D721Med (cell line): ENCODE measurements around the gene TBCA.

Experiments used
- DNase-seq: peaks from one replicate; pipeline ENCODE4 v3.0.0; 2011; ENCODE audit warnings: low spot score; ENCODE audit not compliant: insufficient read length
- FAIRE-seq: peaks from 2 replicates; lab custom pipeline; 2011; peaks lifted over from hg19 to GRCh38; lab: Jason Lieb, UNC
- TF ChIP-seq, protein P1 (sequence below): IDR thresholded peaks from 2 replicates; pipeline ENCODE4 v1.5.1; 2012; ENCODE audit warnings: mild to moderate bottlenecking, control low read depth; ENCODE audit not compliant: insufficient read depth; ENCODE audit errors: missing control alignments

TBCA gene

DNA sequence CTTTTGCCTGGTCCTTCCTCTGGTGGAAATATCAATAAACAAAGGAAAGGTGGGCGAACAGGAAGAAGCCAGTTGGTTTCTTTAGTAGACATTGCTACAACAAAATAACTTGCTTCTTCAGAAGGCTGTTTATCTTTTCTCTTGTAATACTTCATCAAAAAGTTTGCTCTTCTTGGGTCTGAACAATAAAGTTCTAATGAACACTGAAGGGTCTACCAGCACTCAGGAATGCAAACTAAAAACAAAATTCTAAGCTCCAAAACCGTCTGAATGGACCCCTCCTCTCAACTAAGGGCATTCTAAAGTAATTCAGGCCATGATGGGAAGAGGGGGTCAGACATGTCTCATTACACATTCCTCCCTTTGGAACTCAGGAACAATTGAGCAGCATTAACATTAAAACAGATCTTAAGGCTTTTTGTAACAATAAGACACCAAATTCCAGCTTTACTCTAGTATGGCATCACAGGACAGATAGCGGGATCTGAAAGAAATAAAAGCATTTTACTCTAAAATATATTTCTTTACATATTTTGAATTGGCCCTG, 2.3 kb downstream of the TBCA start:
- DNase-seq = no peak
- no peak for FAIRE-seq
- TF ChIP-seq, protein P1, sequence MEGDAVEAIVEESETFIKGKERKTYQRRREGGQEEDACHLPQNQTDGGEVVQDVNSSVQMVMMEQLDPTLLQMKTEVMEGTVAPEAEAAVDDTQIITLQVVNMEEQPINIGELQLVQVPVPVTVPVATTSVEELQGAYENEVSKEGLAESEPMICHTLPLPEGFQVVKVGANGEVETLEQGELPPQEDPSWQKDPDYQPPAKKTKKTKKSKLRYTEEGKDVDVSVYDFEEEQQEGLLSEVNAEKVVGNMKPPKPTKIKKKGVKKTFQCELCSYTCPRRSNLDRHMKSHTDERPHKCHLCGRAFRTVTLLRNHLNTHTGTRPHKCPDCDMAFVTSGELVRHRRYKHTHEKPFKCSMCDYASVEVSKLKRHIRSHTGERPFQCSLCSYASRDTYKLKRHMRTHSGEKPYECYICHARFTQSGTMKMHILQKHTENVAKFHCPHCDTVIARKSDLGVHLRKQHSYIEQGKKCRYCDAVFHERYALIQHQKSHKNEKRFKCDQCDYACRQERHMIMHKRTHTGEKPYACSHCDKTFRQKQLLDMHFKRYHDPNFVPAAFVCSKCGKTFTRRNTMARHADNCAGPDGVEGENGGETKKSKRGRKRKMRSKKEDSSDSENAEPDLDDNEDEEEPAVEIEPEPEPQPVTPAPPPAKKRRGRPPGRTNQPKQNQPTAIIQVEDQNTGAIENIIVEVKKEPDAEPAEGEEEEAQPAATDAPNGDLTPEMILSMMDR = no peak

DNA sequence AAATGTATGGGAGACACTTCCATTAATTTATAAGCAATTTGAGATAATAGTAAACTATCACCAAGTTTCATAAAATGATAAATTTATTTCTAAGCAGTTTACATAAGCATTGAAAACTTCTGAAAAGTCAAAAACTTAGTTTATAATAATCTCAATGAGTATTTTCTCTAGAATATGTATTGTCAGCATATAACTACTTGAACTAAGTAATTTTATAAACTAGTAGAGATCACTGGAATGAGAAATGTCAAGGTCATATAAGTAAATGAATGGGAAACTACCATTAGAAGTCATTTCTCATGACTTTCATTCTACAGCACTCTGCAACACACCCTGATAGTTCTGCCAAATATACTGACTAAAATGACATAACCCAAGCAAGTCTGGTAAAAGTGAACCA, 3.4 kb downstream of the TBCA start:
- TF ChIP-seq, protein P1 = no peak
- FAIRE-seq = no peak

DNA sequence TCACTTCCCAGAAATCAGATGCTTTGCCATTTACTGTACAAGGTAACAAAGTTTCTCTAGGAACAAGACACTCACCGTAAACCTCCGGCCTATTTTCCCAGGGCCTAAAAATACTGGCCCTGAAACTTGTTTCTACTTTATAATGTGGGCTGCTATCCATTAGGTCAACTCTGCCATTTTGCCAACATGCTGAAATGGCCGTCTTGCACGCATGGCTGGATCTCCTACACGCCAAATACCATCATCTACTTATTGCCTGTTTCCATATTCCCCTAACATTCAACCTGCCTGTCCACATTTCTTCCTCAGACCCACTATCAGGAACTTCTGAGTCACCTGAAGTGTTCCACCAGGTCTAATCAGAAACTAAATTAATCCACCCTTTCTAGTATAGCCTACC, 4.7 kb downstream of the TBCA start:
- TF ChIP-seq, protein P1 = no peak
- DNase-seq = no peak
- FAIRE-seq = no peak

More for the DNA sequence above, 3.4 kb downstream of the TBCA start:
- DNase-seq = no peak

DNA sequence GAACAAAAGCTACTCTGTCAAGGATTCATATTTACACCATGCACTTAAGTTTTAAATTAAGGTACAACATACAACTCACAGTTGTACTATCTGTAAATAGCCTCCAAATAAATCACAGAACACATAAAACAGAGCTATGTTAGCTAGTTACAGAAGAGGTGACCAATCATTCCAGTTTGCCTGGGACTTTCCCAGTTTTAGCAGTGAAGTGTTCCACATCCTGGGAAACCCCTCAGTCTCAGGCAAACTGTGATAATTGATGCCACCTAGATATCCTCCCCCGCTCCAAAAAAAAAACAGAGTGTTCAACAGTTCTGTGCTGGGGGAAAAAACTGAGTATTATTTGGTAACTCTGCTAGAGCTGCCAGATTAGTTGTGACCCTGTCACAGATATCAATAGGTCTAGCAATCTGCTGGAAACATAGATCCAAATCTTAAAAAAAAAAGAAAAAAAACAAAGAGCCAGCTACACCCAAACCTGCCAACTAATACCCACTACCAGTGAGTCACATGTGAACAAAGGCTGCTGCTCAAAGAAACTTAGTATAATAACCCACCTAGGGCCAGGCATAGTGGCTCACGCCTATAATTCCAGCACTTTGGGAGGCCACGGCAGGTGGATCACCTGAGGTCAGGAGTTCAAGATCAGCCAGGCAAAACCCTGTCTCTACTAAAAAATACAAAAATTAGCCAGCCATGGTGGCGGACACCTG, 5.7 kb downstream of the TBCA start:
- TF ChIP-seq, protein P1 = no peak
- FAIRE-seq (no peak), DNase-seq (no peak)

DNA sequence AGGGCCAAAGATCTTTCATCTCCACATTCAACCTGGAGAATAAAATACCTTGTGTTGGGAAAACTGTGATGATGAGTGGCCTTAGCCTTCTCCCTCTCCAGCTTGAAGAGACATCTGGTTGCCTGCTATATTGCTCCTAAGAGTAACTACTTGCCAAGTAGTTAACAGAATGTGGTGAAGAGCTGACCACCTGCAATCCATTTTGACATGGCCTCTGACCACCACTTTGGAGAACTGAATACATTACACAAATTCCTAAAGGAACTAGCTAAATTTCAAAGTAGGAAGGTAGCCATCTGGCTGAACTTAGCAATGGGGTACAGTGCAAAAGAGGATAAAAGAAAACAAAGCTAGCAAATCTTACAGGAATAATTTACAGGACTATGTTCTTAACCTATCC, 7.2 kb downstream of the TBCA start:
- FAIRE-seq (no peak), DNase-seq (no peak)
- TF ChIP-seq, protein P1 = no peak

DNA sequence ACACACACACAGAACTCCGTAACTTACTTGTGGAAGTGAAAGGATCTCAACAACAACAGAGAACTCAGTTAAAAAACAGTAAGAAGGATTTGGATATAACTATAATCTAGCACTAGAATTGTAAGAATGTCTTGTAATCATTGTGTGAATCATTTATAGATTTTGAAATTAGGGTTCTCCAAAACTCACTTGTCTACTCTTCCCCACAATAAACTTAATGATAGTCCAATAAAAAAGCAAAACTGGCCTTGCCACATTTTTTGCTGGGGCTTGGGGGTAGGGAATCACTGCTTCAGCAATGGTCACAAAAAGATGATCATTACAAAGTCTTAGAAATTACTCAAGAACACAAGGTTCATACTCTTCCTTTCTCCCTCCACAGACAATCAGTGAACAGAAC, 8.8 kb downstream of the TBCA start:
- TF ChIP-seq, protein P1 = no peak
- no peak for FAIRE-seq
- DNase-seq = no peak

DNA sequence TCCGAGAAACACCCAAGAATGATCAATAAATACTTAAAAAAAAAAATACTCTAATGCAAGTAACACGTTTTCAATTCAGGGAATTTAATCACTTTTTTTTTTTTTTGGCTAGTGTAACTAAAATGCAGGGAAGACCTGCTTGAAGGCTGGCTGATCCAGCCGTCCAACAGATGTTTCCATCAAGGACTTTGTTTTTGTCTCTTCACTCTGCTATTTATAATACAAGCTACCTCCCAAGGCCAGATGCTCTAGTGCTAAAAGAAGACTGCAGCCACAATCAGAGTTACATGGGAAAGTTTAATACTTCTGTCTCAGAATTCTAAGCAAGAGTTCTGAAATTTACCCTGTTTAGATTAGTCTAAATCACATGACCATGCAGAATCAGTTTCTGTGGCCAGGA, 14.5 kb downstream of the TBCA start:
- TF ChIP-seq, protein P1 = no peak
- DNase-seq = no peak
- FAIRE-seq = no peak
